Measurements from ENCODE around the gene SRGAP2. TPM values are rescaled to one million over a fixed set of nuclear protein-coding genes. Genes with fewer than 3 reads are reported as not detected.
"Not testable (repeated sequence)": the region's sequence is repeated elsewhere in the genome, so short reads cannot be mapped to it uniquely, and the experiment has no call there.

Gene SRGAP2
- total RNA-seq, 1 donor from 2014 or later: 88.4 TPM

DNA sequence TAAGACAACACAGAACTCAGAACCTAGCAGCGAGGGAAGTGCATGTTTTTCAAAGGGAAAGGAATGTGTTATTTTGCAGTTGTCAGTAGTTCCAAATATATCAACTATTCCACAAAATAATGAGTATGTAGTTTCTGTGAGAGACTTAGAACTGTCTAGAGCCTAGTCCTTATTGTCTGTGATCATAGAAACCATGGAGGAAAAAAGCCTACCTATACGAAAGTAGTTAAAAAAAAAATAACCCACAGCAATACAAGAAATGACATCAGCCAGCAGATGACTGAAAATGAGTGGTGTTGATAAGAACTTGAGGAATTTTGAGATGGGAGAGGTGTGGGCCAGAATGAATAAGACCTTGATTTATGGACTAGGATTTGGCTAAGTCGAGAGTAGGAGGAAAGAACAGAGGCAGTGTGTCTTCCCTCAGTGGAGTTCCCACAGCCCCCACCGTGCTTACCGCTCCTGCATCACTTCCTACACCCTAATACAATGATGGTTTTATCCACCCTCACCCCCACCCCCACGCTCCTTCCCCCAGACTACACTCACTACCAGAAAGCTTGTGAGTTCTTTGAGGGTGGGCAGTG is 20.9 kb downstream of the SRGAP2 start:
- not testable (repeated sequence) for H3K27ac Mint-ChIP-seq, H3K4me3 ChIP-seq

DNA sequence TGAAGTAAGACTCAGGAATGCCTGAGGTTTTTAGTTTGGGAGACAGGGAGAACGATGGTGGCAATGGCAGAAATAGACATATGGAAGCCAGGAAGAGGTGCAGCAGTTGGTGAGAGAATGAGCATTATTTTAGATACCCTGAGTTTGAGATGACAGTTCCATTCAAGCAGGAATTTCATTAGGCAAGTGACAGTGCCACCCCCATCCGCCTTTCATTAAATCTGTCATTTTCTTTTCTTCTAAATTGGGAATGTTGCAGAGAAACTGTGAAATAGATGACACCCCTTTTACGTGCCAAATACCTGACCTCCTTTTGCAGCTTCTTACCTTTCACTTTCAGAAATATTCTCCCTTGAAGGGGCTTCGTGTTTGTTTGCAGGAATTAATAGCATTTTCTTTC is 22.0 kb downstream of the SRGAP2 start:
- H3K27me3 ChIP-seq; H3K4me3 ChIP-seq; H3K27ac Mint-ChIP-seq; H3K9ac ChIP-seq; H3K9me3 ChIP-seq (ENCODE audit: low read depth); H3K36me3 ChIP-seq; H3K9me3 Mint-ChIP-seq; H2AFZ ChIP-seq (replicated peaks); H3K27ac ChIP-seq; H3K36me3 Mint-ChIP-seq; H4K20me1 ChIP-seq (ENCODE audit: low read depth); H3K4me2 ChIP-seq; H3K4me3 Mint-ChIP-seq; H3K79me2 ChIP-seq (ENCODE audit: low read depth); H3F3A ChIP-seq (ENCODE audit: low read depth); H3K4me1 Mint-ChIP-seq; H3K4me1 ChIP-seq; DNase-seq (ENCODE audit: low spot score); H3K27me3 Mint-ChIP-seq (ENCODE audit: insufficient read depth, low read depth): not testable (repeated sequence)

More for the DNA sequence above, 20.9 kb downstream of the SRGAP2 start:
- not testable (repeated sequence) for H3K27me3 ChIP-seq; H3F3A ChIP-seq (ENCODE audit: low read depth); H3K4me1 ChIP-seq; H3K27ac ChIP-seq; H3K79me2 ChIP-seq (ENCODE audit: low read depth); H3K4me3 Mint-ChIP-seq; H3K9me3 ChIP-seq (ENCODE audit: low read depth); DNase-seq (ENCODE audit: low spot score); H3K9ac ChIP-seq; H3K4me1 Mint-ChIP-seq; H3K9me3 Mint-ChIP-seq; H4K20me1 ChIP-seq (ENCODE audit: low read depth); H3K4me2 ChIP-seq; H2AFZ ChIP-seq (replicated peaks); H3K36me3 ChIP-seq; H3K27me3 Mint-ChIP-seq (ENCODE audit: insufficient read depth, low read depth); H3K36me3 Mint-ChIP-seq

DNA sequence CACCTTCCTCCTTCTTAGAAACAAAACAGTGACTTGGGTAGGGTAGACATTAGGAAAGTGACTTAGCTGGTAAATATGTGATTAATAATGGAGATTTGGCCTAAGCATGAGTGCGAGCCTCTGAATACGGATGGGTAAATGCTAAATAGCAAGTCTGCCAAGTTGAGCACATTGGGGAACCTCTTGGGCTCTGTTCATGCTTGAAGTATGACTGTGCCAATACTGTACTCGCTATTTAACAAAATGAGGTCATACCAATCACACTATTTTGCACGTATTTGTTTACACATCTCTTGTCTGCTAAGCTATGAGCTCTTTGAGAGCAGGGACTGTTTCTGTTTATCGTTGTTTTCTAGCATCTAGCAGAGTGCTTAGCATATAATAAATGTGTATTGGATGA is 23.5 kb downstream of the SRGAP2 start:
- not testable (repeated sequence) for H3K9me3 Mint-ChIP-seq; H2AFZ ChIP-seq (replicated peaks); H3K27me3 Mint-ChIP-seq (ENCODE audit: insufficient read depth, low read depth); H3K9me3 ChIP-seq (ENCODE audit: low read depth); H3K79me2 ChIP-seq (ENCODE audit: low read depth); H3K36me3 ChIP-seq; H4K20me1 ChIP-seq (ENCODE audit: low read depth); H3K27me3 ChIP-seq; DNase-seq (ENCODE audit: low spot score); H3K9ac ChIP-seq; H3K27ac Mint-ChIP-seq; H3K4me1 Mint-ChIP-seq; H3K4me1 ChIP-seq; H3K4me2 ChIP-seq; H3F3A ChIP-seq (ENCODE audit: low read depth); H3K4me3 Mint-ChIP-seq; H3K4me3 ChIP-seq; H3K36me3 Mint-ChIP-seq; H3K27ac ChIP-seq

DNA sequence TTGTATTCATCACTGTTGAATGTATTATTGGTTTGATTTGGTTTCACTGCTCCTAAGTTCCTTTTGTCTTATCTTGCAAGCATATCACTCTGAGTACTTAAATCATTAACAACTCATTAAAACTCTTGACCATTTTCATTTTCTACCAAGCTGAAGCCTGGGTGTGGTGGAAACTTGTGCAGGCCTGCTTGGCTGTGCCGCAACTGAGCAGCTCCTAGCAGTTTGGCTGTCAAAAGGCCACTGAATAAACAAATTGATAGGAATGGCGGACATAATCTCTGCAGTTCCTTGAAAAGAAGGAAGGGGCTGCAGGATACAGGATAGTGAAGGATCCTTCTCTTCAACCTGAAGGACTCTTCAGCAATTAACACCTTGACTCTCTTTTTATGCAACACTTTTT is 25.9 kb downstream of the SRGAP2 start:
- H3K4me2 ChIP-seq; H3K4me1 Mint-ChIP-seq; H3K36me3 ChIP-seq; H3K27ac ChIP-seq; H3K4me3 ChIP-seq; H4K20me1 ChIP-seq (ENCODE audit: low read depth); H2AFZ ChIP-seq (replicated peaks); H3K79me2 ChIP-seq (ENCODE audit: low read depth); H3K4me3 Mint-ChIP-seq; H3K27me3 Mint-ChIP-seq (ENCODE audit: insufficient read depth, low read depth); H3K9ac ChIP-seq; H3K36me3 Mint-ChIP-seq; H3F3A ChIP-seq (ENCODE audit: low read depth); H3K9me3 ChIP-seq (ENCODE audit: low read depth); H3K27me3 ChIP-seq; H3K27ac Mint-ChIP-seq; DNase-seq (ENCODE audit: low spot score); H3K9me3 Mint-ChIP-seq; H3K4me1 ChIP-seq: not testable (repeated sequence)

DNA sequence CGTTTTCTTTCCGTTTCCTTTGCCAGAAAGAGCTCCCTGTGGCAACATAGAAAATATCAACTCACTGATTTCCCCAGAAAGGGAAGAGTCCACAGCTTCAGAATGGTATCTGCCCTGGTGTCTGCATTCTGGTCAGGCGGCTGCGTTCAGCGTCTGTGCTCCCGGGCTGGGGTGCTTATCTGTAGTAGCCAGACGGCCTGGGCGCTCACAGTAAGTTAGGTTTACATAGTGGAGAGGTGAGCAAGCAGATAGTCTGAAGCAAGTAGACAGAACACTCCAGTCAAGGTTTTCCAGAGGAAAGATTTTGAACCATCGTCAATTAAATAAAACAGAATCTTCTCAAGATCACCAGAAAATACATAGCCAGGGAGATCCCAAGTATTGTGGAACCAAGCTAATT is 28.6 kb downstream of the SRGAP2 start:
- not testable (repeated sequence) for H3K4me2 ChIP-seq; H3K27ac ChIP-seq; H3K27ac Mint-ChIP-seq; H3K36me3 Mint-ChIP-seq; H3F3A ChIP-seq (ENCODE audit: low read depth); H3K9me3 ChIP-seq (ENCODE audit: low read depth); H3K79me2 ChIP-seq (ENCODE audit: low read depth); H3K4me1 ChIP-seq; H3K9me3 Mint-ChIP-seq; H3K36me3 ChIP-seq; H3K27me3 ChIP-seq; DNase-seq (ENCODE audit: low spot score); H3K4me3 ChIP-seq; H3K27me3 Mint-ChIP-seq (ENCODE audit: insufficient read depth, low read depth); H2AFZ ChIP-seq (replicated peaks); H4K20me1 ChIP-seq (ENCODE audit: low read depth); H3K4me3 Mint-ChIP-seq; H3K4me1 Mint-ChIP-seq; H3K9ac ChIP-seq

DNA sequence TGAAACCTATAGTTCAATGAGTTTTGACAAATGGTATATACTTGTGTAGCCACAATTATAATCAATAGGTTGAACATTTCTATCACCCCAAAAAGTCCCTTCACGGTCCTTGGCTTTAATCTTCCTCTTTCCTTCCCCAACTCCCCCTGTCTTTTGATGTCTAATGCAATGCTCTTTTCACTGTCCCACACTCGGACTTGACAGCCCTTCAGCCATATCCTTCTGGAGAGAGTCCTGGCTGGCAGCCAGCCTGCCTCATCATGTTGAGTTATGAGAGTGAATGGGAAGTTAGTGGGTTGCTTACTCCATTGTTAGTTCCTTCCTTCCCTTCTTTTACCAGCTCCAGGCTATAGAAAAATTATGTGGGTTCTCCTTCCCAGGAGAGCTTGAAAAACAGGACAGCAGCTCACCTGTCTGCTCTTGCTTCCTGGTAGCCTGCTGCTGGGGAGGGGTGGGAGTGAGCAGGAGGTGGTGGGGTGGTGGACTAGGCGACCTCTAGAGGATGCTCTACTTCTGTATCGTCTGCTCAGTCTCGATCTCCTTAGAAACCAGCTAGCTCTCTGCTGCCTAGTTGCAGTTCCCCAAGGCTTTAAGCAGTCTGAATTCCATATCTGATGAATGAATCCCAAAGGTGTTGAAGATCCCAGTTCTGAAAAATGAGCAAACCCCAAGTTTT is 29.8 kb downstream of the SRGAP2 start:
- H3K27me3 Mint-ChIP-seq (ENCODE audit: insufficient read depth, low read depth); H3F3A ChIP-seq (ENCODE audit: low read depth); H3K4me1 ChIP-seq; H3K36me3 Mint-ChIP-seq; H3K4me1 Mint-ChIP-seq; H3K27me3 ChIP-seq; H3K36me3 ChIP-seq; H2AFZ ChIP-seq (replicated peaks); H3K4me3 Mint-ChIP-seq; H3K9ac ChIP-seq; H3K9me3 Mint-ChIP-seq; H4K20me1 ChIP-seq (ENCODE audit: low read depth); H3K79me2 ChIP-seq (ENCODE audit: low read depth); H3K4me3 ChIP-seq; H3K27ac ChIP-seq; H3K27ac Mint-ChIP-seq; H3K9me3 ChIP-seq (ENCODE audit: low read depth); DNase-seq (ENCODE audit: low spot score); H3K4me2 ChIP-seq: not testable (repeated sequence)

DNA sequence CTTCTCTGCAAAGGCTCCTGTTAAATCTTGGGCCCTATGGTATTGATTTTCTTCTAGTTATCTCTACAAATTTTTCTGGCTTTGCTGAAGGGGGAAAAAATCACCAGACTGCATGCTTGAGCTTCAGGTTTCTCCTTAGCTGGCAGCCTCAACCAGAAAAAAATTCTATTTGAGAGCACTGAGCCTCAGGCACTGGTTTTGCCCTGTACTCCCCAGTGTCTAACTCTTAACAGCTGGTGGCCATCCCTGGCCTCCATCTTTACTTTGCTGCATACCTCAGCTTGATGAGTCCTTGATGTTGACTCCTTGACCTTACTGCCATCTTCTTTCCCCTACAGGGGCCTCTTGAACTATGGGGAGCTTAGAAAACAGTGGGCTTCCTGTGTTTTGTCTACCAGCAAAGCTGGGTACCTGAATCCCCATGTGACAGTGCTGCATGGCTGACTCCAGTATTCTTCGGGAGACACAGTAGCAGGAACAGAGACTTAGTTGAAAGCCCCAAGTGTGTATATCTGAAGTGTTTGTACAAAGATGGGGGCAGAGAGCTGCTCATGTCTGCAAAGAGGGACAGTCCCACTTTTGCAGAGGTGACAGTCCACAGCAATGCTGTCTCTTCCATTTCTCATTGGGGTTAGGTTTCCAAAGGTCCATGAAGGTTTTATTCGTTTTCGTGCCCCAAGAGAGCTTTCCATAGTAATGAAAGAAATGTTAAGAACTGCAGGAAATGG is 31.0 kb downstream of the SRGAP2 start:
- H3K4me3 Mint-ChIP-seq; DNase-seq (ENCODE audit: low spot score); H4K20me1 ChIP-seq (ENCODE audit: low read depth); H3K4me1 Mint-ChIP-seq; H3K36me3 Mint-ChIP-seq; H3K27ac ChIP-seq; H3K27me3 ChIP-seq; H3K9ac ChIP-seq; H3K9me3 Mint-ChIP-seq; H3K27ac Mint-ChIP-seq; H3K4me2 ChIP-seq; H2AFZ ChIP-seq (replicated peaks); H3K4me3 ChIP-seq; H3K79me2 ChIP-seq (ENCODE audit: low read depth); H3F3A ChIP-seq (ENCODE audit: low read depth); H3K36me3 ChIP-seq; H3K27me3 Mint-ChIP-seq (ENCODE audit: insufficient read depth, low read depth); H3K9me3 ChIP-seq (ENCODE audit: low read depth); H3K4me1 ChIP-seq: not testable (repeated sequence)

DNA sequence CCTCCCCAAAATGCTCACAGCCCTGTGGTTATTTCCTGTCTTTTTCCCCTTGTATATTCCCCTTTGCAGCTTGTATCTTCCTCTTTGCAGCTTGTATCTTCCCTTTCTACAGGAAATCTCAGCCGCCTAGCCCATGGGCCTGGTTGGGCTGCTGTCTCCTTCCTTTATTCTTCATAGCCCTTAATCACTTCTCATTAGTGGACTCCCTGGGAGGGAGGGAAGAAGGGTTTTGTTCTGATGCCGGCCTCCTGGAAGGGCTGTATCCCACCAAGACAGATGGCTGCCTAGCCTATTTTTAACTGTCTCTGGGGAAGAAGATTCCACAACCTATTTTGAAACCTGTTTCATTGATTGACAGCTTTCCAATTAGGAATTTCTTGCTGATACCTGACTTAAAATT is 31.8 kb downstream of the SRGAP2 start:
- H3K9me3 ChIP-seq (ENCODE audit: low read depth); H3K4me1 Mint-ChIP-seq; H3K9ac ChIP-seq; H3K27me3 Mint-ChIP-seq (ENCODE audit: insufficient read depth, low read depth); H3K4me2 ChIP-seq; H3K27ac Mint-ChIP-seq; H3F3A ChIP-seq (ENCODE audit: low read depth); H3K79me2 ChIP-seq (ENCODE audit: low read depth); H3K36me3 ChIP-seq; H3K4me3 ChIP-seq; H3K4me3 Mint-ChIP-seq; H3K9me3 Mint-ChIP-seq; H3K27me3 ChIP-seq; H3K36me3 Mint-ChIP-seq; DNase-seq (ENCODE audit: low spot score); H4K20me1 ChIP-seq (ENCODE audit: low read depth); H3K4me1 ChIP-seq; H2AFZ ChIP-seq (replicated peaks); H3K27ac ChIP-seq: not testable (repeated sequence)

All from neural progenitor cell (in vitro differentiated cells).